ENCODE measurements around the gene NCL. TPM values are rescaled to one million over a fixed set of nuclear protein-coding genes. Genes with fewer than 3 reads are reported as not detected.

Gene NCL
- polyA plus RNA-seq, 1 of the 3 experiments (the other 2 are of a cell fraction), result 256 TPM

- TF ChIP-seq TAF1 (IDR thresholded peaks at IDR 0.05; ENCODE audit: borderline replicate concordance, low read depth, low read length), result no peak
- TF ChIP-seq RAD21 (IDR thresholded peaks at IDR 0.05; ENCODE audit: low read length), result no peak
- TF ChIP-seq JUND (IDR thresholded peaks at IDR 0.05), result no peak
- TF ChIP-seq FOXJ3 (CRISPR knock-in tag; IDR thresholded peaks at IDR 0.05), result no peak
- TF ChIP-seq NFIC (IDR thresholded peaks at IDR 0.05; ENCODE audit: borderline replicate concordance), result no peak
- TF ChIP-seq FOXM1 (IDR thresholded peaks at IDR 0.05; ENCODE audit: low read depth), result no peak
- TF ChIP-seq CHD2 (IDR thresholded peaks at IDR 0.05; ENCODE audit: low read length, partially characterized antibody), result no peak
- no peak for TF ChIP-seq POLR2AphosphoS5 (IDR thresholded peaks at IDR 0.05; ENCODE audit: low read depth, low read length)
- no peak for TF ChIP-seq GATA2 (CRISPR knock-in tag; IDR thresholded peaks at IDR 0.05)
- TF ChIP-seq, protein P1, sequence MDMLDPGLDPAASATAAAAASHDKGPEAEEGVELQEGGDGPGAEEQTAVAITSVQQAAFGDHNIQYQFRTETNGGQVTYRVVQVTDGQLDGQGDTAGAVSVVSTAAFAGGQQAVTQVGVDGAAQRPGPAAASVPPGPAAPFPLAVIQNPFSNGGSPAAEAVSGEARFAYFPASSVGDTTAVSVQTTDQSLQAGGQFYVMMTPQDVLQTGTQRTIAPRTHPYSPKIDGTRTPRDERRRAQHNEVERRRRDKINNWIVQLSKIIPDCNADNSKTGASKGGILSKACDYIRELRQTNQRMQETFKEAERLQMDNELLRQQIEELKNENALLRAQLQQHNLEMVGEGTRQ (IDR thresholded peaks at IDR 0.05; ENCODE audit: borderline replicate concordance, low read depth, low read length), result no peak
- TF ChIP-seq FOSL2 (IDR thresholded peaks at IDR 0.05; ENCODE audit: borderline replicate concordance, low read depth), result no peak
- no peak for TF ChIP-seq RXRA (IDR thresholded peaks at IDR 0.05; ENCODE audit: borderline replicate concordance, low read depth)
- no peak for TF ChIP-seq NRF1 (IDR thresholded peaks at IDR 0.05; ENCODE audit: low read depth, low read length)
- TF ChIP-seq MAX (IDR thresholded peaks at IDR 0.05; ENCODE audit: low read depth), result no peak
- TF ChIP-seq MEF2A (IDR thresholded peaks at IDR 0.05; ENCODE audit: borderline replicate concordance, low read depth), result no peak
- Histone ChIP-seq H3K4me1 (ENCODE audit: control insufficient read depth in 1 of 2, insufficient read depth in 2 of 2, low read depth in 1 of 2, low read length in 1 of 2) (no peaks in the 10 kb centered on the region; a peak in 1 of 4 replicates), H3F3A (replicated peaks; ENCODE audit: insufficient read depth) (peaks cover 77% of the 10 kb centered on the region), H3K9me3 (no peaks in the 10 kb centered on the region), H3K9ac (no peak overlapping the region), H3K27ac (ENCODE audit: low read depth in 2 of 2, low read length in 1 of 2) (no peak overlapping the region), H2AFZ (ENCODE audit: low read depth) (no peak overlapping the region), H4K20me1 (ENCODE audit: insufficient read depth) (peaks cover 5% of the 10 kb centered on the region; the same call in 1 of the 2 replicates), H3K27me3 (ENCODE audit: insufficient read depth) (no peaks in the 10 kb centered on the region), H3K79me2 (ENCODE audit: insufficient read depth) (peaks cover 35% of the 10 kb centered on the region), H3K9me2 (no peaks in the 10 kb centered on the region), H3K4me2 (no peak overlapping the region), H3K4me3 (ENCODE audit: low read depth in 2 of 2, low read length in 1 of 2) (no peak overlapping the region), H3K36me3 (replicated peaks in 1 of 2; ENCODE audit: control insufficient read depth in 1 of 2, insufficient read depth in 2 of 2, low read length in 1 of 2) (peaks cover 64 to 74% of the 10 kb centered on the region in 2 experiments)
- ChIA-PET CTCF (interaction anchor here (0.8 to 6.3 kb wide), 4 partner anchors 9 to 228 kb away, joined by 3 to 115 read pairs (median 24); partner anchors contain the start of gene NCL), POLR2A (interaction anchor here (5.1 kb wide), 1 partner anchor 9 kb away, joined by 59 read pairs; the partner anchor contains the start of gene NCL)
- no peak for DNase-seq
- WGBS (ENCODE audit: low lambda C conversion rate), result 91% methylated on average over 11 of the region's 11 CpGs
Measured at GRCh38 chr2:231455222-231455621, 9.1 kb downstream of the NCL start.

GRCh38 chr2:231454361-231454791 lies 9.9 kb downstream of the NCL start:
- H3K36me3 ChIP-seq (replicated peaks in 1 of 2; ENCODE audit: control insufficient read depth in 1 of 2, insufficient read depth in 2 of 2, low read length in 1 of 2), result peaks cover 55 to 66% of the 10 kb centered on the region in 2 experiments
- WGBS (ENCODE audit: low lambda C conversion rate), result 93% methylated on average over 4 of the region's 4 CpGs
- CTCF ChIA-PET, result interaction anchor here (1.6 to 6.3 kb wide), 3 partner anchors 42 to 350 kb away, joined by 10 to 115 read pairs (median 44); no protein-coding TSS in a partner anchor

More at GRCh38 chr2:231454361-231454791, 9.9 kb downstream of the NCL start:
- no peaks in the 10 kb centered on the region; the same call in 1 of the 2 replicates for H4K20me1 ChIP-seq (ENCODE audit: insufficient read depth)
- no peak overlapping the region for H3K27ac ChIP-seq (ENCODE audit: low read depth in 2 of 2, low read length in 1 of 2)
- no peak overlapping the region for H2AFZ ChIP-seq (ENCODE audit: low read depth)
- POLR2A ChIA-PET, result interaction anchor here (5.1 kb wide), 1 partner anchor 10 kb away, joined by 59 read pairs; the partner anchor contains the start of gene NCL
- H3K9me2 ChIP-seq, result no peaks in the 10 kb centered on the region
- no peak for DNase-seq
- no peaks in the 10 kb centered on the region for H3K27me3 ChIP-seq (ENCODE audit: insufficient read depth)
- H3K4me2 ChIP-seq, result no peak overlapping the region
- TF ChIP-seq JUND (IDR thresholded peaks at IDR 0.05), result no peak
- TF ChIP-seq FOSL2 (IDR thresholded peaks at IDR 0.05; ENCODE audit: borderline replicate concordance, low read depth), result no peak
- no peak for TF ChIP-seq IRF3 (IDR thresholded peaks at IDR 0.05; ENCODE audit: low read depth, low read length)
- H3K4me3 ChIP-seq (ENCODE audit: low read depth in 2 of 2, low read length in 1 of 2), result no peak overlapping the region
- no peak overlapping the region for H3K9ac ChIP-seq
- peaks cover 76% of the 10 kb centered on the region for H3F3A ChIP-seq (replicated peaks; ENCODE audit: insufficient read depth)
- no peaks in the 10 kb centered on the region; a peak in 1 of 4 replicates for H3K4me1 ChIP-seq (ENCODE audit: control insufficient read depth in 1 of 2, insufficient read depth in 2 of 2, low read depth in 1 of 2, low read length in 1 of 2)
- peaks cover 27% of the 10 kb centered on the region; the same call in 1 of the 2 replicates for H3K79me2 ChIP-seq (ENCODE audit: insufficient read depth)
- H3K9me3 ChIP-seq, result no peaks in the 10 kb centered on the region
